Left hindlimb (tissue), 1 donor: ENCODE results near the gene PHETA1.

Experiments used
- DNase-seq: peaks from one replicate; pipeline ENCODE4 v3.0.0-alpha.2; 2018

PHETA1 gene

GRCh38 chr12:111319600-111320257 is 49.2 kb downstream of the PHETA1 start:
- no peak for DNase-seq

GRCh38 chr12:111318450-111318849 is 50.4 kb downstream of the PHETA1 start:
- DNase-seq = no peak

GRCh38 chr12:111316671-111317070 is 52.2 kb downstream of the PHETA1 start:
- no peak for DNase-seq

GRCh38 chr12:111314953-111315539 is 53.8 kb downstream of the PHETA1 start:
- no peak for DNase-seq

GRCh38 chr12:111313833-111314259 is 55.0 kb downstream of the PHETA1 start:
- DNase-seq = peak; percentile 82

GRCh38 chr12:111312708-111313107 is 56.2 kb downstream of the PHETA1 start:
- no peak for DNase-seq

GRCh38 chr12:111312016-111312415 is 56.9 kb downstream of the PHETA1 start:
- no peak for DNase-seq

GRCh38 chr12:111311011-111311410 is 57.9 kb downstream of the PHETA1 start:
- DNase-seq = no peak
